ENCODE results near the gene CHID1. TPM values are rescaled to one million over a fixed set of nuclear protein-coding genes. Genes with fewer than 3 reads are reported as not detected.
A peak's percentile ranks its signal among the peaks of the same experiment; 100 is the strongest.

The CHID1 gene
- total RNA-seq, 2 donors from 2014 or later: 46.4 to 113 TPM

- no peaks in the 10 kb centered on the region for H3K27me3 ChIP-seq
- peaks cover 27% of the 10 kb centered on the region for H3K4me1 ChIP-seq
- no peak for TF ChIP-seq CTCF (IDR thresholded peaks at IDR 0.05)
- H3K4me3 ChIP-seq: peak within 1 kb of the TSS; percentile 99
- intact Hi-C loops (cut with DNase I): no loop called here
- peak; percentile 91 for DNase-seq
- H3K27ac ChIP-seq: peak within 1 kb of the TSS; percentile 81
- no peaks in the 10 kb centered on the region for H3K9me3 ChIP-seq
- H3K9ac ChIP-seq (ENCODE audit: low read depth in 2 of 2, low read length in 2 of 2): peak within 1 kb of the TSS; percentile 76 to 91
- H3K36me3 ChIP-seq: peaks cover 12% of the 10 kb centered on the region
Measured at GRCh38 chr11:842370-843002, 68.1 kb downstream of the CHID1 start, which contains the start of the genes POLR2L and TSPAN4. POLR2L (minus strand) TSS chr11:842529; CDS start chr11:842508, 21 bp downstream. TSPAN4 (plus strand) TSS chr11:842852; CDS start chr11:850305, 7,453 bp downstream.

GRCh38 chr11:841981-842369, 68.6 kb downstream of the CHID1 start:
- Histone ChIP-seq H3K9me3 (no peaks in the 10 kb centered on the region), H3K9ac (ENCODE audit: low read depth in 2 of 2, low read length in 2 of 2) (peak overlapping the region; percentile 76 to 91), H3K27me3 (no peaks in the 10 kb centered on the region), H3K4me3 (peak overlapping the region; percentile 99), H3K4me1 (peaks cover 27% of the 10 kb centered on the region), H3K36me3 (peaks cover 17% of the 10 kb centered on the region), H3K27ac (peak overlapping the region; percentile 81)
- DNase-seq: no peak
- intact Hi-C loops (cut with DNase I): no loop called here
- TF ChIP-seq CTCF (IDR thresholded peaks at IDR 0.05): no peak

GRCh38 chr11:839875-840617, 70.6 kb downstream of the CHID1 start:
- Histone ChIP-seq H3K27me3 (no peaks in the 10 kb centered on the region), H3K36me3 (peaks cover 21% of the 10 kb centered on the region), H3K4me1 (peaks cover 27% of the 10 kb centered on the region), H3K27ac (no peak overlapping the region), H3K9ac (ENCODE audit: low read depth in 2 of 2, low read length in 2 of 2) (no peak overlapping the region), H3K9me3 (no peaks in the 10 kb centered on the region), H3K4me3 (no peak overlapping the region)
- TF ChIP-seq CTCF (IDR thresholded peaks at IDR 0.05): no peak
- DNase-seq: no peak
- intact Hi-C loops (cut with DNase I): no loop called here

GRCh38 chr11:839280-839623, 71.4 kb downstream of the CHID1 start:
- Histone ChIP-seq H3K27ac (no peak overlapping the region), H3K4me3 (no peak overlapping the region), H3K4me1 (peaks cover 29% of the 10 kb centered on the region), H3K27me3 (no peaks in the 10 kb centered on the region), H3K36me3 (peaks cover 21% of the 10 kb centered on the region), H3K9ac (ENCODE audit: low read depth in 2 of 2, low read length in 2 of 2) (no peak overlapping the region), H3K9me3 (no peaks in the 10 kb centered on the region)
- TF ChIP-seq CTCF (IDR thresholded peaks at IDR 0.05): no peak
- no peak for DNase-seq
- intact Hi-C loops (cut with DNase I): no loop called here

GRCh38 chr11:838441-839279, 72.0 kb downstream of the CHID1 start:
- peaks cover 21% of the 10 kb centered on the region for H3K36me3 ChIP-seq
- no peak for TF ChIP-seq CTCF (IDR thresholded peaks at IDR 0.05)
- intact Hi-C loops (cut with DNase I): no loop called here
- H3K4me1 ChIP-seq: peaks cover 35% of the 10 kb centered on the region
- no peaks in the 10 kb centered on the region for H3K27me3 ChIP-seq
- no peak overlapping the region for H3K4me3 ChIP-seq
- H3K27ac ChIP-seq: no peak overlapping the region
- DNase-seq: peak; percentile 67
- no peaks in the 10 kb centered on the region for H3K9me3 ChIP-seq
- H3K9ac ChIP-seq (ENCODE audit: low read depth in 2 of 2, low read length in 2 of 2): no peak overlapping the region

Measured in colonic mucosa (tissue), 4 donors.